HG02973 (cell line): ENCODE results near the gene SYNE1.

ENCODE experiments used
- ATAC-seq: cut with Tn5 transposase; IDR thresholded peaks from one replicate; pipeline ENCODE4 v1.9.1; 2021; ENCODE audit warnings: moderate library complexity; ENCODE audit not compliant: unreplicated experiment

SYNE1 gene

DNA sequence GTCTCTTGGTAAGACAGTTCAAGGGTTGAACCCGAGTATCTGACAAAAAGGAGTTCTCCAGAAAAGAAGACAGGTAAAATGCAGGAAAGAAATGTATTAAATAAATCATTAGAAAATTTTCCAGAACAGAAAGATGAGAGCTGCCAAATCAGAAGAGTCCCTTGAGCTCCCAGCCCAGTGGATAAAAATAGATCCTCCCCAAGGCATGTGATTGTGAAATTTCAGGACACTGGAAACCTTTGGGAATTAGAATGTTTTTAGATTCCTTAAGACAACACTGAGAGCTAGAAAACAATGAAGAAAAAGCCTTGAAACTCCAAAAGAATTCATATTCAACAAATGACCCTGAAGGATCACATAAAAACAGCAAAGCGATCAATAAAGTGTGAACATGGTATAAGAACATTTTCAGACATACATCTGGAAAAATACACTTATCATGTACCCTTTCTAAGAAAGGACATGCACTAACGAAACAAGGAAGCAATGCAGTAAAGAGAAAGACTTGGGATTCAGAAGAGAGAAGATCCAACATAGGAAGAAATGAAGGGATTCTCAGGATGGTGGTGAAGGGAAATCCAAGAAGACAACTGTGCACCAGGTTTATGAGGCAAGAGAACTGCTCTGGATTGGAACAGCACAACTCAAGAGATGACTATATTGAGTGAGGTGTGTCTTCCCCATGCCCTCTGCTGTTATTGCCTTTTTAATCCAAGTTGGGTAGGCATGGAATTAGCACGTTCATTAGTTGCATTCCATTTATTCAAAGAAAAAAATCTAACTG is 390.4 kb downstream of the SYNE1 start:
- no peak for ATAC-seq

DNA sequence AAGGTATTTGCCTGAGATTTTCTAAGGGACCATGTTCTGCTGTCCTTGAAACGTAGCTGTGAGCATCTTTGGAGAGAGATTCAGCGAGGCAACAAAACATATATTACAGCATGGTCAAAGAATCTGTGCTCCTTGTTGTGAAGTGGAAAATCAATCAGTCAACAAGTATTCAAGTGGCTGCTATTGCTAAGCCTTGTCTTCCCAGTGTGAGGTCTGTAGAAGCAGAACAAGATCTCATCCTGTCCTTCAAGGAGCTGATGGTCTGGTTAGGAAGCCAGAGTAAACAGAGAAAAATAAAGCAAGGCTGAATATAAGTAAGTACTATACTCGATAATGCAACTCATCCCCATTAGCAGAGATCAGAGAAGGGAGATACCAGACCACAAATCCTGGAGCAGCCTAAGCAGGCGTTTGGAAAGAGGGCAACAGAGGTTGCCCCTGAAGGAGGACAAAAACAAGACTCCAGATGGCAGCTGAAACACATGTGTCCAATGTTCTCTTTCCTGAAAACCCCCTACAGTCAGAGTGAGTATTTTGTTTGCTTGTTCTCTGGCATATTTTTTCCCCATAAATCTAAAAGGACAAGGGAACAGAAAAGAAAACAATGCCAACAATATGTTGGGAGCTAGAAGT is 392.0 kb downstream of the SYNE1 start:
- no peak for ATAC-seq

DNA sequence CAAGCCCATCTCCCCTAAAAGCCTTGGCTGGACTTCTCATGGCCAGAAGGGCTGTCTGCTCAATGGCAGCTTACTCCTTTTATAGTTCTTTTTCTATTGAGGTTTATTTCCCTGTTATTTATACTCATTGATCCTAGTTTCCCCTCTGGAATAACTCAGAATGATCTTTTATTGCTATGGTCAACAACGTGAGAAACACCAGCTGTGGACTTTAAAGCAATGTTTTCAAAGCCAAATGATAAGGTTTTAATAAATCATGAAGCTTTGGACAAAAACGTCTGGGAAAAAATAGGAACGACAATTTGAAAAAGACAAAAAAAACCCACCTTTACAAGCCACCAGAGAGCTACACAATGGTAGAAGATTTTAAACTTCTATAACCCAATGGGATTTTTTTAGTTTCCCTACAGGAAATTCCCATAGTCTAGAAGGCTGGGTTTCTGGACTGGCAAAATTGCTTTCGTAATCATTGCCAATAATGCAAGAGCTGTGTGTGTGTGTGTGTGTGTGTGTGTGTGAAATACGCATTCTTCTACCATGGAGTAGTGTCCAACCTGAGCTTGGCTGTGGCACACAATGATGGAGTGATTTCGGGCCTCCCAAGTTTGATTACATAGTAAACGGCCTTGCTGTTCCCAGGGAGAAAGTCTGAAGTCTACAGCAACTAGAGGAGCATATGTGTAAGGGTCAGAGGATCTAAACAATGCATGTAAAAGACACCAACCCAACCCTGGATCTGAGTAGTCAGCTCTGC is 396.0 kb downstream of the SYNE1 start:
- ATAC-seq, result no peak

DNA sequence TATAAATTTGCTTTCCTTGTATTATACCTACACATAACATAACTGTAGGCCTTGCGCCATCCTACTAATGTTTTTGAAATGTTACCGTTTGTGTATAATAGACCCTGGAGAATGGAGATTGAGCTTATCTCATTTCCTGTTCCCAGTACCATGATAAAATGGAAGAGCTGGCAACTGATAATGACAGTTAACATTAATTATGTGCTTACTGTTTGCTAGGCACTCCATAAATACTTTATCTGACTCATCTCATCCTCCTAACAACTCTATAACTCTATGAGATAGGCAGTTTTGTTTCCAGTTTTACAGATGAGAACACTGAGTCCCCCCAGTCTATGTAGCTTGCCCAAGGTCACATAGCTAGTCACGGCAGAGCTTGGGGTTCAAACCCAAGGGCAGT is 396.7 kb downstream of the SYNE1 start:
- ATAC-seq, result no peak

DNA sequence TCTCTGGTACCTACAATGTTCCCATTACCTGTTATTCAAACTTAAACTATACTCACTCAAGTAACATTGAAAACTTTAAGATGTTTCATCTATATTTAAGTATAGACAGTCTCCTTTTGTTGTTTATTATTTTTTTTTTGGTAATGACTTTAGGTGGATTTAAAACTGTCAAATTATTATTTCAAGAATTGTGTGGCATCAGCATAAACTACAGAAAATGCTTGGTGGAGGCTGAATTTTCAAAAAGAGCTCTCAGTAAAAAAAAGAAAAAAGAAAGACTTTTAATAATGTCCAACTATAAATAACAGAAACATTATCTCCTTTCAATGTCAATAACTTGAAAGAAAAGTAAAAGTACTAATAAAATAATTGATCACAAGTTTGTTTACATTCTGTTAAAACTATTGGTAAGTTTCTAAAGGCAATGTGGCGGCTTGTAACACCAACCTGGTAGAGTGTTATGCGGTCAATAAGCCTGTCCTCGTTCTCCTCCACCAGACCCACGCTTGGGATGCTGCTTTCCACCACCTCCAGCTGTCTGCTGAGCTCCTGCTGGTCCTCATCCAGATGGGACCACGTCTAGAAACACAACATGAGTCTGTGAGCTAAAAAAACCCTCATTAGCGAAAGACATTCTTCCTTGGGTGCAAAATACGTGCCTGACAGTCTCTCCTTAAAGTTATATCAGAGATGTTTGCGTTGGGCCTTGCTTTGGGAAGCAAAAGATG is 400.6 kb downstream of the SYNE1 start:
- ATAC-seq, result no peak

DNA sequence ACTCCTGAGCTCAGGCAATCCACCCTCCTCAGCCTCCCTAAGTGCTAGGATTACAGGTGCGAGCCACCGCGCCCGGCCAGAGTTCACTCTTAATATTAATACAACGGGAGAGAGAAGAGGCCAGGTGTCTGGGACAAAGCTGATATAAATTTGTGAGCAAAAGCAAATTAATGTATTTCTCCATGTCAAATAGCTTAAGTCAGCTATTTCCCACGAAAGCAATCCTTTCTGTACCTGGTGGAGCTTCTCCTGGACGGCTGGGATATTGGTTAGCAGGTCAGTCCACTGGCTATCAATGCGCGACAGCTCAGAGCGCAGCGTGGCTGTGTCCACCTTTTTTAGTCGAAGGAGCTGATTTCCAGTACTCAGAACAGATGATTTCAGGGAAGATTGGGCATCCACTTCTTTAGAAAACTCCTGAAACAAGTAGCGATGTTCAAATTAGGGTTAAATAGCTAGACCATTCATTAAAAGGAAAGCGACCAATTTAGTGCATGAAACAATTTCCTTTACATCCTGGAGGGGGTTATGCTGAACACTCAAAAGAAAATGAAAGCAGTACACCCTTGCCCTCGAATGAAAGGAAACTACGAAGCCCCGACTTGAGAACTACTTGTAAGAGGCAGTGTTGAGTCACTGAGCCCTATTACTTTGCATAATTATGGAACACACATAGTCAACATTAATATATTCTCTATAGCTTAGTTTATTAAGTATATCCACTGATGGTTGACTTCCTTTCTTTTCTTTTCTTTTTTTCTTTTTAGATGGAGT is 403.4 kb downstream of the SYNE1 start:
- ATAC-seq, result no peak

DNA sequence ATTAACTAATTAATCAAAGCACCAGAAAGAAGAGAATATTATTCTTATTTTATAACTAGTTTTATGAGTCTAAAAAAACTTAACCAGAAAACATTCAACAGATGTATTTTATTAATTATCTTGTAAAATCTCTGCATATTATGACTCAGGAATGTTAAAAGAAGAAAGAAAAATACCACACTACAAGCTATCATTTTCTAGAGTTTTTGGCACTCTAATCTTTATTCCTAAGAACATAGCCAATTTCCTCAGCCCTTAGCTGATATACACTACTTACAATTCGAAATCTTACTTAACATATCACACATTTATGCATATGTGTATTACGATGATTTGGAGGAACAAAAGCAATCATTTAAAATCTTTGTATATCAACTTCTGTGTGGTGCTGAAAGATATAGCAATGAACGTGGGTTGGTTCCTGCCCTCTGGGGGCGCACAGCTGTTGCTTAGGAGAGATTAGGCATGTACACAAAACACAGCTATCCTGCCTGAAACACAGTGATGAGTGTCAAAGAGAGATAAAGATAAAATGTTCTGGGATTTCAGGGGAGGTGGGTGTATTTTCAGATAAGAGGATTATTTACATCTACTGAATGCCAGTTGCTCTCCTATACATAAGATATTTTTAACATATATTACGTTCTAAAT is 404.5 kb downstream of the SYNE1 start:
- no peak for ATAC-seq

DNA sequence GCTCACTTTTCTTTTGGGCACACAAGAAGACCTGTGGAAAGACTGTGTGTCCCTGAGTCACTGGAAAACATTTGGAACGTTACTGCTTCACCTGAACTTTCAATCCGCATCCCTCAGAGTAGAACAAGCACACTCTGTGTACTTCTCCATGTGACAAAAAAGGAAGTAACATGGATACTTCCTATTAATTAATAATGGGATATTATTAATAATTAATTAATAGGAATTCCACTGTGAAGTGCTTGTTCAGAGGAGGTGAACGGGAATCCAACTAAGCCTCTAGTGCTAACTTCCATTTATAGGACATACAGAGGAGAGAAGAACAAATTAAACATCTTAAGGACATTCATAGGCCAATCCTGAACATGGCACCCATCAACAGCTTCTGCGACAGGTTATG is 407.8 kb downstream of the SYNE1 start:
- ATAC-seq, result no peak

DNA sequence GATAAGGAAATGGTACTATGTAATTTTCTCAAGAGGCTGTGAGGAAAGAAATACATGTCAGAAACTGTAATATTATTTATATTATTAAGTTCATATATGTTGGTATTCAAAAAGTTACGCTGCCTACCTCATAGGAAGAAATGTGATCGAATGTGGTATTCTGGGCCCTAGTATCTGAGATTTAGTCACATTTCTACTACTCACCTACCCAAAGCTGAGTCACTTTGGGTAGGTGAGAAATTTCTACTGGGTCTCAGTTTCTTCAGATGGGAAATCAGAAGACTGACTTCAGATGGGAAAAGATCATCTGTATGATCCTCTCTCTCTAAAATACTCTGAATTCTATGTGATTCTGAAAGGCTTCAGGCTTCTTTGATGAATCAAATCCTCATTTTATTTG is 411.0 kb downstream of the SYNE1 start:
- no peak for ATAC-seq

DNA sequence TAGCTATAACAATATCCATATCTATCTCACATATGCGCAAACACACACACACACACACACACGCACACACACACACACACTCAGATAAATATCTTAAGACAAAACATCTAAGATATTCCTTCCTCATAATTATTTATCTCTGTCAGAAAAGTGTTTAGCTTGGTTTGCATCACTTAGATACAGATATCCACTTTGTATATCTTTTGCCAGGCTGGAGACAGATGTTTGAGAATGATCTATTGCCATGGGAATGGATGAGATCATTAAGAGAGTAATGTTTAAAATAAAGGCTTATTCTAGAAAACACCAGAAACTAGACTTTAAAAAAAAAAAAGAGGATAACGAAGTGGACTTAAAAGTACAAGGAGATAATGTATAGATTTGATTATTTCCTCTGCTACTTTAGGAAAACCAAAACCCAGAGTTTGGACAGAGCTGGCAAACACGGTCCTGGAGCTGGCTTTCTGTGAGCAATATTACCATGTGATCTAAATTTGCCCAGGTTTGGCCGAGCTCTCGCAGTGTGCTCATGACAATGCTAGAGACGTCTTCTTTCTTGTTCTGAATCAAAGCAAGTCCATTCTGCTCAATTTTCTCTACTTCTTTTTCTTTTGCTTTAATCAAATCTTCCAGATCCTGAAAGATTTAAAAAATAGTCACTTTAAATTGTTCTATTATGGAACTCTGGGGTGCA is 411.8 kb downstream of the SYNE1 start:
- no peak for ATAC-seq

DNA sequence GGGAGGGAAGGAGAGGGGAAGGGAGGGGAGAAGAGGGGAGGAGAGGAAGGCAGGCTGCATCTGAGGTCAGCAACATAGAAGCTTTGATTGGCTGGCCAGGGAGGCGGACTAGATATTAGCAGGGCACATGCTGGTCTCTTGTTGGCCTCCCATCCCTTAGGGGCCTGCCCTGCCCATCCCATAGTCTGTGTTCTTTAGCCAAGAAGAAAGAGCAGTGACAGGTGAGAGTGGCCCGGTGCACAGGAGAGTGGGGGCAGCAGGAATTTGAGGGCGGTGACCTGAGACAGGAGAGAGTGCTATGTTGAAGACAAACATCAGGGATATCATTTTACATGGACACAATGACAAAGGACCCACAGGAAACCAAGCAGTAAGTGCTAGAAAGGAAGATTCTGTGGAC is 413.5 kb downstream of the SYNE1 start:
- ATAC-seq, result no peak

DNA sequence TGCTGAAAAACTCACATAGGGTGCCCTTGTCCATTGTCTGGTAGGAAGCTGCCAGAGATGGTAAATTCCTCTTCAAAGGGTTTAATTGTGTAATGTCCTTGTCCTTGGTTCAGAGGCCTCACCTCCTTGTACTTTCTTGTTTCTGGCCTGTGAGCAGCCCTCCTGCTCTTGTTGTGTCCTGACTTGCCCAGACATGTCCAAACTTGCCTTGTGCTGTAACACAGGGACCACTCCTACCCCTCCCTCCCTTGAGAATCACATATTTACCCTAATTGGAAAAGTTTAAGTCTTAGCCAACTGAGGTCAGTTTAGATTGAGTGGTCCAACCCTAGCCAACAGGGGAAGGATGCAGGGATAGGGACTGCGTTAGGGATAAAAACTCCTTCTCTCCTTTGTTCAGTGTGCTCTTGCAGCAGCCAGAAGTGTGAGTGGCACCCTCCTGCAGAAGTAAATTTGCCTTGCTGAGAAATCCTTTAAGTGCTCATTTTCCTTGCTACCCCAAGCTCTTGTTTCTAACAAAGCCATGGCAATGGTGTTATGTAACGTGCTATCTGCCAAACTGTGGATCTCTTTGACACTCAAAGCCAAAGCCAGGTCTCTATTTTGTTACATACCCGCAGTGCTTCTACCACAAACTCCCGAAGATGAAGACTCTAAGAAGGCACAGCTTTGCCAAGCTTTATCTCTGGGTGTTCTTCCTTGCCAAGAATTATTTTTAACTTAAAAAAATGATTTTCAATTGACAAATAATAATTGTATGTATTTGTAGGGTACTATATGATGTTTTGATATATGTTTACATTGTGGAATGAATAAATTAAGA is 415.1 kb downstream of the SYNE1 start:
- ATAC-seq, result no peak

DNA sequence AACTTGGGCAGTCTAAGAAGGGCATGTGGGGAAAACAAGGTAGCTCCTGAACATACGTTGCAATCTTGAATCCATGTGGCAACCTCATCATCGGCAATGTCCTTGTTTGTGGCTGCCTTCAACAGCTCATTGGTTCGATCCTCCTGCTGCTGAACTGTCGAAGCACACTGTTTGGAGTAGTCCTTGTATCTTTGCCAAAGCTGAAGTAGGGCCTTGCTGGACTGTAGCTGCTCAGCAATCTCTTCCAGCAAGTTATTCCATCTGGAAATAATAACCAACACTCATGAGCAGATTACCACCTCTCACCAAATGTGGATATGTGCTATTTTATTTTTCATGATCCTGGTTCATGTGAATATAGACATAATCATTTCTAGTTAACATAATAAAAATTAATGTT is 416.4 kb downstream of the SYNE1 start:
- no peak for ATAC-seq

DNA sequence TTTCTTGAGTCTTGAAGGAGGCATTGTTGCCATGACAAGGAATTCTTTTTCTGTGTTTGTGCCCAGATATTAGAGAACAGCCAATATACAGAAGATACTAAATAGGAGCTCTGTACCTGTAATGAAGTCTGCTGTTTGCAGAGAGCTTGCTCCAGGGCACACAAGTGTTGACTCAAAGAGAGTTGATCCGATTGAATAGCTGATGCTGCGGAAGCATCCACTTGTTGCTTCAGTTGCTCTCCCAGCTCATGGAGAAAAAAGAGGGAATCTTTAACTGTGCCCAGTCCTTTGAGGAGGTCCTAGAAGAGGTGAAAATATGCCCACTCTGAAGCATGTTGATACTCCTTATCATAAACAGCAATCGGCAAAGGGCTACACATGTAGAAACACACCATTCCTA is 418.3 kb downstream of the SYNE1 start:
- no peak for ATAC-seq

DNA sequence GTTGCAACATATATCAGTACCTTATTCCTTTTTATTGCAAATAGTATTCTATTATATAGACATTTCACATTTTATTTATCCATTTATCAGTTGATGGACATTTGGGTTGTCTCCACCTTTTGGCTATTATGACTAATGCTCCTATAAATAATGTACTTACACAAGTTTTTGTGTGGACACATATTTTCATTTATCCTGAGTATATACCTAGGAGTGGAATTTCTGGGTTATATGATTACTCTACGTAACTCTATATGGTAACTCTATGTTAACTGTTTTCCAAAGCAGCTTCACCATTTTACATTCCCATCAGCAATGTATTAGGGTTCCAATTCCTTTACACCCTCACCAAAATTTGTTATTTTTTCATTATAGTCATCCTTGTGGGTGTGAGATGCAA is 424.7 kb downstream of the SYNE1 start:
- no peak for ATAC-seq

DNA sequence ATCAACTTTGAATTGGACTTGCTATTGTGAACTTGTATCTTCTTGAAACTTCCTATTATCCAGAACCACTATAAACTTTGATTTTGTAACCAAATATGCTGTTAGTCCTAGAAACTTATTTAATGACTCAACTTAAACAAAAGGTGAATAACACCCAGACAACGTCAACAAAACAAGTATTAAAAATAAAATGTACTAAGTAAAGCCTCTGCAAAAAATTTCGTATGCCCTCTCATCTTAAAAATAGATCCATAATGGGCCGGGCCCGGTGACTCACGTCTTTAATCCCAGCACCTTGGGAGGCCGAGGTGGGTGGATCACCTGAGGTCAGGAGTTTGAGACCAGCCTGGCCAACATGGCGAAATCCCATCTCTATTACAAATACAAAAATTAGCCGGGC is 428.0 kb downstream of the SYNE1 start:
- ATAC-seq, result no peak

DNA sequence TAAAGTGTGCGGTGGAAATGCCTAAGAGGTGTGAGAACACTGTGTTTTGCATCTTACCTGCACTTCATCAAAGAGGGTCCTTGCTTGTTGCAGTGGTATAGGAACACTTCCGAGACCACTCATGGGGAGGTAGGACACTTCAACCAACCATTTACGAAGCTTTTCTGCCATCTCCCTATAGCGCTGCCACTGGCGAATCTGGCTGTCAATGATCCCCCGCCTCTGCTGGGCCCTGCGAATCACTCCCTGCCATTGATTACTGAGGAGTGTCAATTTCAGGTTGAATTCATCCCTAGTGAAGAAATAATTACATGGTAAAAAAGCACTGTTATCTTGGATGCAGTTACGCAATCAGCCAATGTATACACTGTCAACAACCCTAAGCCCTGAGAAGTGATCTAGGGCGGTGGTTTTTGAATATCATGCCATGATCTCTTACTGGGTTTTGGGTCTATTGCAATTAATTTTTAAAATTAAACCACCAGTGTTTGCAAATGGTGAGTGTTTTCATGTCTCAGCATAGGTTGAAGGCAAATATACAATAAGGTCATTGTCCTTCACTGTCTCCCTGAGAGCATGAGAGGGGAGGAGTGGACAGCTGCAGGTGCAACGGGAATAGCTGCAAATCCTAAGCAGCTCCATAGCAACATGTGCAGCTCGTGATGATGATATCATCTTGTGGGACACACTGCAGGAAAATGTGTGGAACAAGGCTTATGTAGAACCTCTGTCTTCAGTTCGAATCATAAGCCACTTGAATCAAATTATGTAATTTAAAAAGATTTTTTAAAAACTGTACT is 429.0 kb downstream of the SYNE1 start:
- no peak for ATAC-seq
